A549 (cell line): ENCODE data around the gene ZXDC. TPM values are rescaled to one million over a fixed set of nuclear protein-coding genes. Genes with fewer than 3 reads are reported as not detected.

Experiments used
- ATAC-seq, 2 experiments: fragments of 200-7000 bp in 1 of 2; fragments of >200 bp in 1 of 2; cut with Nextera tagmentation in 1 of 2; cut with Tn5 transposase in 1 of 2; 3 replicates each; pipeline versions ENCODE4 v1.8.0 to v1.9.1; 2018 to 2020; ENCODE audit warnings: mild to moderate bottlenecking in 1 of 2, moderate library complexity in 1 of 2
- CTCF ChIA-PET: fragments of 300-600 bp; sonication (Branson Sonifier 250); formaldehyde crosslinking; extraction: SDS; loops from one replicate; lab custom pipeline; 2021; ENCODE audit warnings: antibody characterized with exemption, inconsistent platforms; lab: Yijun Ruan, JAX
- POLR2A ChIA-PET: fragments of 350-600 bp; formaldehyde crosslinking; extraction: SDS; loops from one replicate; lab custom pipeline; 2021; ENCODE audit warnings: antibody characterized with exemption, inconsistent platforms; lab: Yijun Ruan, JAX
- DNase-seq, 2 experiments: peaks; one replicate each; pipeline versions ENCODE4 v3.0.0 to v3.0.0-alpha.2; 2011 to 2016; ENCODE audit warnings: low read depth in 1 of 2, low spot score in 1 of 2
- FAIRE-seq: peaks from 2 replicates; lab custom pipeline; 2011; peaks lifted over from hg19 to GRCh38; lab: Jason Lieb, UNC
- H3K27ac ChIP-seq, 2 experiments: fragments of >200 bp; sonication (Bioruptor Twin); formaldehyde crosslinking; 3 replicates each; pipeline ENCODE4 v1.5.1; 2016 to 2017
- H3K4me1 ChIP-seq: fragments of >200 bp; sonication (Bioruptor Twin); formaldehyde crosslinking; 3 replicates; pipeline ENCODE4 v1.6.1; 2016
- H3K4me2 ChIP-seq: fragments of >200 bp; sonication (Bioruptor Twin); formaldehyde crosslinking; 3 replicates; pipeline ENCODE4 v1.6.1; 2016
- H3K4me3 ChIP-seq: fragments of >200 bp; sonication (Bioruptor Twin); formaldehyde crosslinking; 3 replicates; pipeline ENCODE4 v1.5.1; 2016
- H3K9me3 ChIP-seq: fragments of >200 bp; sonication (Bioruptor Twin); formaldehyde crosslinking; 3 replicates; pipeline ENCODE4 v1.6.1; 2016
- BHLHE40 ChIP-seq: IDR thresholded peaks from 2 replicates; pipeline ENCODE4 v1.6.1; 2012; ENCODE audit warnings: low read depth, low read length, inconsistent platforms
- CBX8 ChIP-seq: fragments of 200-600 bp; sonication (generic); IDR thresholded peaks from 2 replicates; pipeline ENCODE4 v1.6.1; 2016
- EP300 ChIP-seq, 2 experiments: fragments of >200 bp; sonication (Bioruptor Twin); formaldehyde crosslinking; IDR thresholded peaks; 2 replicates in 1 of 2; 3 replicates in 1 of 2; pipeline ENCODE4 v1.6.1; 2016 to 2017
- ESRRA ChIP-seq: fragments of 150-350 bp; IDR thresholded peaks from 2 replicates; pipeline ENCODE4 v1.6.1; 2014; ENCODE audit warnings: mild to moderate bottlenecking, low read length, borderline replicate concordance
- FOSL2 ChIP-seq, 2 experiments: fragments of 450-650 bp in 1 of 2; fragments of >200 bp in 1 of 2; sonication (Bioruptor Twin) in 1 of 2; formaldehyde crosslinking; IDR thresholded peaks; 2 replicates each; pipeline versions ENCODE4 v1.5.0 to v1.6.1; 2016 to 2020; ENCODE audit warnings: mild to moderate bottlenecking in 1 of 2, moderate library complexity in 1 of 2
- FOXS1 ChIP-seq: fragments of 250-450 bp; sonication (Bioruptor Pico); IDR thresholded peaks from 2 replicates; pipeline ENCODE4 v1.5.0; 2020; ENCODE audit warnings: mild to moderate bottlenecking, moderate library complexity
- KDM1A ChIP-seq: fragments of 200-600 bp; sonication (generic); IDR thresholded peaks from 2 replicates; pipeline ENCODE4 v1.6.1; 2016; ENCODE audit warnings: low read depth, mild to moderate bottlenecking
- KDM5A ChIP-seq: fragments of 200-600 bp; sonication (generic); IDR thresholded peaks from 2 replicates; pipeline ENCODE4 v1.6.1; 2016; ENCODE audit warnings: antibody characterized with exemption, mild to moderate bottlenecking
- MYC ChIP-seq: IDR thresholded peaks from 2 replicates; pipeline ENCODE4 v1.6.1; 2012; ENCODE audit warnings: mild to moderate bottlenecking, inconsistent platforms, low read length, improper control_type of control experiment, borderline replicate concordance
- NPAS2 ChIP-seq: fragments of 250-450 bp; sonication (Bioruptor Pico); IDR thresholded peaks from 2 replicates; pipeline ENCODE4 v1.8.0; 2022; ENCODE audit warnings: mild to moderate bottlenecking, moderate library complexity, borderline replicate concordance
- RCOR1 ChIP-seq: fragments of 150-350 bp; IDR thresholded peaks from 2 replicates; pipeline ENCODE4 v1.6.1; 2014; ENCODE audit warnings: antibody characterized with exemption, low read length, low read depth
- SMC3 ChIP-seq: fragments of >200 bp; sonication (Bioruptor Twin); formaldehyde crosslinking; IDR thresholded peaks from 3 replicates; pipeline ENCODE4 v1.6.1; 2018; ENCODE audit warnings: inconsistent platforms
- SREBF2 ChIP-seq: fragments of 450-650 bp; IDR thresholded peaks from 2 replicates; pipeline ENCODE4 v1.6.1; 2014; ENCODE audit warnings: mild to moderate bottlenecking, moderate library complexity
- TFCP2L1 ChIP-seq: fragments of 250-450 bp; sonication (Bioruptor Pico); IDR thresholded peaks from 2 replicates; pipeline ENCODE4 v1.5.0; 2021; ENCODE audit warnings: mild to moderate bottlenecking
- TP53 ChIP-seq: fragments of 250-450 bp; sonication (Bioruptor Pico); IDR thresholded peaks from 2 replicates; pipeline ENCODE4 v1.5.0; 2021; ENCODE audit warnings: mild to moderate bottlenecking, moderate library complexity
- ZSCAN20 ChIP-seq: fragments of 250-450 bp; sonication (Bioruptor Pico); IDR thresholded peaks from 2 replicates; pipeline ENCODE4 v1.8.0; 2022; ENCODE audit warnings: mild to moderate bottlenecking, moderate library complexity
- WGBS: methylation state at CpG from one replicate; pipeline ENCODE4 v1.1.6; 2017; ENCODE audit errors: missing lambda C conversion rate; 5-methylcytosine and 5-hydroxymethylcytosine counted together
- polyA plus RNA-seq, 4 experiments: library from polyadenylated mRNA; depleted of rRNA in 3 of 4; stranded (reverse); fragments of >200 nt; fragmentation: RNase III in 1 of 4; extraction: RNeasy Plus Mini Kit Qiagen cat#74134 plus additional on column Dnase treatment in 1 of 4; gene quantifications; 2 replicates in 3 of 4; 3 replicates in 1 of 4; pipeline ENCODE4 v1.2.3, GENCODE V29; 2011 to 2017
- TF ChIP-seq, protein P1 (sequence below): IDR thresholded peaks from 2 replicates; pipeline ENCODE4 v1.6.1; 2012
- TF ChIP-seq, protein P2 (sequence below): fragments of >200 bp; sonication (Bioruptor Twin); formaldehyde crosslinking; IDR thresholded peaks from 3 replicates; pipeline ENCODE4 v1.6.1; 2016
- TF ChIP-seq, protein P3 (sequence below): fragments of 150-350 bp; IDR thresholded peaks from 2 replicates; pipeline ENCODE4 v1.6.1; 2014; ENCODE audit warnings: low read depth, mild to moderate bottlenecking, low read length
- TF ChIP-seq, protein P4 (sequence below): fragments of >200 bp; sonication (Bioruptor Twin); formaldehyde crosslinking; IDR thresholded peaks from 3 replicates; pipeline ENCODE4 v1.5.1; 2016
- TF ChIP-seq, protein P5 (sequence below): IDR thresholded peaks from 2 replicates; pipeline ENCODE4 v1.6.1; 2012; ENCODE audit warnings: low read depth, borderline replicate concordance

ZXDC gene
- polyA plus RNA-seq, 2 of the 4 experiments (the other 2 are of a cell fraction), result 6.0 to 8.5 TPM

DNA sequence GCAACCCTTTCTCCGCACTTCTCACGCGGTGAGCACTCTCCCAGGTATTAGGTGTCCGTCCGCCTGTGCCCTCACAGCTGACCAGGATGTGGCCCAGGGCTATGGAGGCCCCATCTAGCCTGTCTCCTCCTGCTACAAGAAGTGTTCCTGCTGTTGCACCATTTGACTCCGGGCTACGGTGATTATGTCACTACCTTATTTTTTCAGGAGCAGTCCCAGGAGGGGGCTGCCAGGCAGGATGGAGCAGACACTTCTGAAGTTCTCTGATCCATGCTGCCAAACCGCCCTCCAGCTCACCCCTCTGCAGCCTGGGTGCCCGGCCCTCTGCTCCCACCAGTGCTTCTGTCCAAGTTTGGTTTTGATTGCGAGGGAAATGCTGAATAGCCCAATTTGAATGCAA lies 36.9 kb downstream of the ZXDC start:
- no peak overlapping the region for H3K4me2 ChIP-seq
- no peaks in the 10 kb centered on the region for H3K9me3 ChIP-seq
- ATAC-seq, result no peak
- no peak overlapping the region for H3K27ac ChIP-seq
- CTCF ChIA-PET, result interaction anchor here (0.8 to 1.1 kb wide), 3 partner anchors 9 to 239 kb away, joined by 3 read pairs; no protein-coding TSS in a partner anchor
- TF ChIP-seq NPAS2 (CRISPR knock-in tag), result no peak
- TF ChIP-seq RCOR1, result no peak
- no peak for TF ChIP-seq FOSL2 (IDR thresholded peaks at IDR 0.05)
- TF ChIP-seq FOSL2 (CRISPR knock-in tag; IDR thresholded peaks at IDR 0.05), result no peak
- TF ChIP-seq TP53, result no peak
- TF ChIP-seq, protein P1, sequence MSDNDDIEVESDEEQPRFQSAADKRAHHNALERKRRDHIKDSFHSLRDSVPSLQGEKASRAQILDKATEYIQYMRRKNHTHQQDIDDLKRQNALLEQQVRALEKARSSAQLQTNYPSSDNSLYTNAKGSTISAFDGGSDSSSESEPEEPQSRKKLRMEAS, result no peak
- TF ChIP-seq, protein P2, sequence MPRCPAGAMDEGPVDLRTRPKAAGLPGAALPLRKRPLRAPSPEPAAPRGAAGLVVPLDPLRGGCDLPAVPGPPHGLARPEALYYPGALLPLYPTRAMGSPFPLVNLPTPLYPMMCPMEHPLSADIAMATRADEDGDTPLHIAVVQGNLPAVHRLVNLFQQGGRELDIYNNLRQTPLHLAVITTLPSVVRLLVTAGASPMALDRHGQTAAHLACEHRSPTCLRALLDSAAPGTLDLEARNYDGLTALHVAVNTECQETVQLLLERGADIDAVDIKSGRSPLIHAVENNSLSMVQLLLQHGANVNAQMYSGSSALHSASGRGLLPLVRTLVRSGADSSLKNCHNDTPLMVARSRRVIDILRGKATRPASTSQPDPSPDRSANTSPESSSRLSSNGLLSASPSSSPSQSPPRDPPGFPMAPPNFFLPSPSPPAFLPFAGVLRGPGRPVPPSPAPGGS, result no peak
- TF ChIP-seq ZSCAN20, result no peak
- TF ChIP-seq TFCP2L1, result no peak
- no peak for TF ChIP-seq MYC
- TF ChIP-seq EP300 (IDR thresholded peaks at IDR 0.05), result no peak
- TF ChIP-seq, protein P3, sequence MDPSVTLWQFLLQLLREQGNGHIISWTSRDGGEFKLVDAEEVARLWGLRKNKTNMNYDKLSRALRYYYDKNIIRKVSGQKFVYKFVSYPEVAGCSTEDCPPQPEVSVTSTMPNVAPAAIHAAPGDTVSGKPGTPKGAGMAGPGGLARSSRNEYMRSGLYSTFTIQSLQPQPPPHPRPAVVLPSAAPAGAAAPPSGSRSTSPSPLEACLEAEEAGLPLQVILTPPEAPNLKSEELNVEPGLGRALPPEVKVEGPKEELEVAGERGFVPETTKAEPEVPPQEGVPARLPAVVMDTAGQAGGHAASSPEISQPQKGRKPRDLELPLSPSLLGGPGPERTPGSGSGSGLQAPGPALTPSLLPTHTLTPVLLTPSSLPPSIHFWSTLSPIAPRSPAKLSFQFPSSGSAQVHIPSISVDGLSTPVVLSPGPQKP, result no peak
- TF ChIP-seq BHLHE40, result no peak
- no peak for TF ChIP-seq KDM1A
- no peak for TF ChIP-seq KDM5A
- TF ChIP-seq, protein P4, sequence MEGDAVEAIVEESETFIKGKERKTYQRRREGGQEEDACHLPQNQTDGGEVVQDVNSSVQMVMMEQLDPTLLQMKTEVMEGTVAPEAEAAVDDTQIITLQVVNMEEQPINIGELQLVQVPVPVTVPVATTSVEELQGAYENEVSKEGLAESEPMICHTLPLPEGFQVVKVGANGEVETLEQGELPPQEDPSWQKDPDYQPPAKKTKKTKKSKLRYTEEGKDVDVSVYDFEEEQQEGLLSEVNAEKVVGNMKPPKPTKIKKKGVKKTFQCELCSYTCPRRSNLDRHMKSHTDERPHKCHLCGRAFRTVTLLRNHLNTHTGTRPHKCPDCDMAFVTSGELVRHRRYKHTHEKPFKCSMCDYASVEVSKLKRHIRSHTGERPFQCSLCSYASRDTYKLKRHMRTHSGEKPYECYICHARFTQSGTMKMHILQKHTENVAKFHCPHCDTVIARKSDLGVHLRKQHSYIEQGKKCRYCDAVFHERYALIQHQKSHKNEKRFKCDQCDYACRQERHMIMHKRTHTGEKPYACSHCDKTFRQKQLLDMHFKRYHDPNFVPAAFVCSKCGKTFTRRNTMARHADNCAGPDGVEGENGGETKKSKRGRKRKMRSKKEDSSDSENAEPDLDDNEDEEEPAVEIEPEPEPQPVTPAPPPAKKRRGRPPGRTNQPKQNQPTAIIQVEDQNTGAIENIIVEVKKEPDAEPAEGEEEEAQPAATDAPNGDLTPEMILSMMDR, result no peak
- no peak for TF ChIP-seq SMC3
- TF ChIP-seq FOXS1 (CRISPR knock-in tag), result no peak
- no peak for TF ChIP-seq CBX8
- TF ChIP-seq ESRRA, result no peak
- TF ChIP-seq, protein P5, sequence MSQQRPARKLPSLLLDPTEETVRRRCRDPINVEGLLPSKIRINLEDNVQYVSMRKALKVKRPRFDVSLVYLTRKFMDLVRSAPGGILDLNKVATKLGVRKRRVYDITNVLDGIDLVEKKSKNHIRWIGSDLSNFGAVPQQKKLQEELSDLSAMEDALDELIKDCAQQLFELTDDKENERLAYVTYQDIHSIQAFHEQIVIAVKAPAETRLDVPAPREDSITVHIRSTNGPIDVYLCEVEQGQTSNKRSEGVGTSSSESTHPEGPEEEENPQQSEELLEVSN, result no peak
- no peak overlapping the region for H3K4me3 ChIP-seq
- no peak for DNase-seq
- no peak for FAIRE-seq
- H3K4me1 ChIP-seq, result no peaks in the 10 kb centered on the region
- WGBS, result 95% methylated on average over 10 of the region's 10 CpGs
- POLR2A ChIA-PET, result no interaction called here

DNA sequence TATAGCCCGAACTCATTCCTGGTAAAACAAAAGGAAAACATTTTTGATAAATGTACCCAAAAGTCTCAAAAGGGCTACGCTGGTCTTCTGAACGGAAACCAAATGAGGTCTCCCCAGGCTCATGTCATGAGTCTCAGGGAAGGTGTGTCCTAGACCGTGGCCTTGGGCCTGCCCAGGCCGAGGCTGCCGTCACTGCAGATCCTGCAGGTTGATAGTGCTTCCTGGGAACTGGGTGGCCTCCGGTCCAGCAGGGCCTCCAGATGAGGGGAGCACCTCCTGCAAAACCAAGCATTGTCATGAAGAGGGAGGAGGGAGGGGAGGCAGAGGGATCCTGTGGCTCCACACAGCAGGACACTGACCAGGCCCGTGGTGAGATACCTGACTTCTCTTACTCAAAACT lies 37.5 kb downstream of the ZXDC start:
- CTCF ChIA-PET, result interaction anchor here (1.1 kb wide), 1 partner anchor 9 kb away, joined by 4 read pairs; no protein-coding TSS in a partner anchor
- Histone ChIP-seq H3K4me2 (no peak overlapping the region), H3K27ac (no peak overlapping the region)
- no peak for FAIRE-seq
- no peak for TF ChIP-seq SREBF2
- TF ChIP-seq, protein P3, result no peak
- TF ChIP-seq, all 56 proteins: peak for 0
- Histone ChIP-seq H3K4me3 (no peak overlapping the region), H3K4me1 (no peaks in the 10 kb centered on the region), H3K9me3 (no peaks in the 10 kb centered on the region)
- POLR2A ChIA-PET, result no interaction called here
- DNase-seq, result no peak
- no peak for ATAC-seq
- 95% methylated on average over 7 of the region's 8 CpGs for WGBS
